Osteocyte (in vitro differentiated cells): ENCODE data around the gene SUSD1. TPM values are rescaled to one million over a fixed set of nuclear protein-coding genes. Genes with fewer than 3 reads are reported as not detected.
"Not testable (repeated sequence)": the region's sequence is repeated elsewhere in the genome, so short reads cannot be mapped to it uniquely, and the experiment has no call there.

Experiments
- DNase-seq: peaks from one replicate; pipeline ENCODE4 v3.0.0; 2021; ENCODE audit warnings: mixed read lengths; ENCODE audit not compliant: unreplicated experiment; ENCODE audit errors: extremely low spot score
- H3K27ac Mint-ChIP-seq: one replicate; pipeline ENCODE4 v1.8.0; 2021; ENCODE audit warnings: mild to moderate bottlenecking, mixed read lengths; ENCODE audit not compliant: unreplicated experiment
- H3K27me3 Mint-ChIP-seq: one replicate; pipeline ENCODE4 v1.8.0; 2021; ENCODE audit warnings: mixed read lengths; ENCODE audit not compliant: unreplicated experiment
- H3K36me3 Mint-ChIP-seq: one replicate; pipeline ENCODE4 v1.8.0; 2021; ENCODE audit warnings: mixed read lengths; ENCODE audit not compliant: unreplicated experiment
- H3K4me1 Mint-ChIP-seq: one replicate; pipeline ENCODE4 v1.8.0; 2021; ENCODE audit warnings: mixed read lengths; ENCODE audit not compliant: unreplicated experiment
- H3K4me3 Mint-ChIP-seq: one replicate; pipeline ENCODE4 v1.8.0; 2021; ENCODE audit warnings: mild to moderate bottlenecking, moderate library complexity, mixed read lengths; ENCODE audit not compliant: unreplicated experiment
- H3K9me3 Mint-ChIP-seq: one replicate; pipeline ENCODE4 v1.8.0; 2021; ENCODE audit warnings: mixed read lengths; ENCODE audit not compliant: unreplicated experiment
- CTCF ChIP-seq: fragments of 200-600 bp; sonication (generic); IDR thresholded peaks from 2 replicates; pipeline ENCODE4 v1.5.0; 2021; ENCODE audit warnings: antibody characterized with exemption, mild to moderate bottlenecking, moderate library complexity
- total RNA-seq: library from RNA; stranded (reverse); gene quantifications from 2 replicates; pipeline ENCODE4 v1.2.1, GENCODE V29; 2021

The SUSD1 gene
- total RNA-seq, 1 donor from 2014 or later, result 13.4 TPM

- H3K4me1 Mint-ChIP-seq, result peaks cover 28% of the 10 kb centered on the region
- no peaks in the 10 kb centered on the region for H3K9me3 Mint-ChIP-seq
- H3K36me3 Mint-ChIP-seq, result peaks cover 4% of the 10 kb centered on the region
- H3K4me3 Mint-ChIP-seq, result no peak overlapping the region
- no peaks in the 10 kb centered on the region for H3K27me3 Mint-ChIP-seq
- H3K27ac Mint-ChIP-seq, result peak overlapping the region; percentile 87
- no peak for DNase-seq
- TF ChIP-seq CTCF, result peak; percentile 7
Measured at GRCh38 chr9:112075009-112075378, 100.1 kb downstream of the SUSD1 start.

- Mint-ChIP-seq H3K9me3 (no peaks in the 10 kb centered on the region), H3K4me3 (peak overlapping the region; percentile 41), H3K4me1 (peaks cover 28% of the 10 kb centered on the region), H3K27me3 (no peaks in the 10 kb centered on the region), H3K36me3 (no peaks in the 10 kb centered on the region), H3K27ac (peak overlapping the region; percentile 87)
- peak; percentile 92 for TF ChIP-seq CTCF
- DNase-seq, result peak; percentile 87
Measured at GRCh38 chr9:112074250-112075008, 100.7 kb downstream of the SUSD1 start.

GRCh38 chr9:112073639-112074173 is 101.4 kb downstream of the SUSD1 start:
- DNase-seq, H3K27me3 Mint-ChIP-seq, H3K4me3 Mint-ChIP-seq, H3K36me3 Mint-ChIP-seq, H3K9me3 Mint-ChIP-seq: not testable (repeated sequence)
- peak overlapping the region; percentile 87 for H3K27ac Mint-ChIP-seq
- peaks cover 28% of the 10 kb centered on the region for H3K4me1 Mint-ChIP-seq

GRCh38 chr9:112072721-112073638 is 102.1 kb downstream of the SUSD1 start:
- Mint-ChIP-seq H3K27ac (peak overlapping the region; percentile 87), H3K36me3 (peaks cover 4% of the 10 kb centered on the region), H3K27me3 (no peaks in the 10 kb centered on the region), H3K4me3 (no peak overlapping the region), H3K9me3 (no peaks in the 10 kb centered on the region), H3K4me1 (peaks cover 28% of the 10 kb centered on the region)
- no peak for DNase-seq
- TF ChIP-seq CTCF, result no peak

- H3K36me3 Mint-ChIP-seq, result peaks cover 4% of the 10 kb centered on the region
- H3K4me1 Mint-ChIP-seq, result peaks cover 22% of the 10 kb centered on the region
- TF ChIP-seq CTCF, result no peak
- H3K9me3 Mint-ChIP-seq, result no peaks in the 10 kb centered on the region
- no peak overlapping the region for H3K27ac Mint-ChIP-seq
- H3K27me3 Mint-ChIP-seq, result no peaks in the 10 kb centered on the region
- no peak for DNase-seq
- no peak overlapping the region for H3K4me3 Mint-ChIP-seq
Measured at GRCh38 chr9:112069318-112070169, 105.6 kb downstream of the SUSD1 start.
